ENCODE data around the gene CNNM2.

The CNNM2 gene

GRCh38 chr10:102916173-102916572 lies 1.9 kb upstream of the CNNM2 start:
- Histone ChIP-seq H3K27me3 (ENCODE audit: insufficient read depth, low read length) (no peaks in the 10 kb centered on the region), H3K9me2 (ENCODE audit: low read depth, low read length) (no peaks in the 10 kb centered on the region), H3K9me3 (ENCODE audit: low read length) (no peaks in the 10 kb centered on the region), H3K4me1 (ENCODE audit: insufficient read depth, low read length, severe bottlenecking) (peaks cover 32% of the 10 kb centered on the region), H3F3A (ENCODE audit: insufficient read depth, low read length) (no peaks in the 10 kb centered on the region), H3K4me3 (ENCODE audit: low read depth, low read length, poor library complexity, severe bottlenecking) (no peak overlapping the region), H3K4me2 (ENCODE audit: low read length) (no peak overlapping the region), H2AFZ (ENCODE audit: low read length) (no peak overlapping the region), H4K20me1 (ENCODE audit: insufficient read depth, low read length) (no peaks in the 10 kb centered on the region), H3K36me3 (ENCODE audit: insufficient read depth, low read length) (no peaks in the 10 kb centered on the region), H3K79me2 (ENCODE audit: insufficient read depth, low read length) (no peaks in the 10 kb centered on the region), H3K27ac (ENCODE audit: low read depth, low read length, poor library complexity, severe bottlenecking) (no peak overlapping the region), H3K9ac (ENCODE audit: low read length) (no peak overlapping the region)
- TF ChIP-seq EZH2 (IDR thresholded peaks at IDR 0.05; ENCODE audit: borderline replicate concordance, low read length) = no peak

- no peak overlapping the region for H2AFZ ChIP-seq (ENCODE audit: low read length)
Observed at GRCh38 chr10:102917314-102917961, 656 bp upstream of the CNNM2 start.

GRCh38 chr10:102918817-102919245 lies 737 bp downstream of the CNNM2 start:
- no peak for TF ChIP-seq EZH2 (IDR thresholded peaks at IDR 0.05; ENCODE audit: borderline replicate concordance, low read length)
- TF ChIP-seq CTCF (IDR thresholded peaks at IDR 0.05; ENCODE audit: low read length) = no peak
- Histone ChIP-seq H3K4me3 (ENCODE audit: low read depth, low read length, poor library complexity, severe bottlenecking) (peak overlapping the region; percentile 82), H3K79me2 (ENCODE audit: insufficient read depth, low read length) (no peaks in the 10 kb centered on the region), H3K27ac (ENCODE audit: low read depth, low read length, poor library complexity, severe bottlenecking) (peak overlapping the region; percentile 7), H4K20me1 (ENCODE audit: insufficient read depth, low read length) (no peaks in the 10 kb centered on the region), H3K9me3 (ENCODE audit: low read length) (no peaks in the 10 kb centered on the region), H3K27me3 (ENCODE audit: insufficient read depth, low read length) (no peaks in the 10 kb centered on the region), H2AFZ (ENCODE audit: low read length) (no peak overlapping the region), H3K4me1 (ENCODE audit: insufficient read depth, low read length, severe bottlenecking) (peaks cover 55% of the 10 kb centered on the region), H3K36me3 (ENCODE audit: insufficient read depth, low read length) (no peaks in the 10 kb centered on the region), H3K4me2 (ENCODE audit: low read length) (peak overlapping the region; percentile 85), H3K9ac (ENCODE audit: low read length) (peak overlapping the region; percentile 74), H3K9me2 (ENCODE audit: low read depth, low read length) (no peaks in the 10 kb centered on the region), H3F3A (ENCODE audit: insufficient read depth, low read length) (no peaks in the 10 kb centered on the region)

More at GRCh38 chr10:102917314-102917961, 656 bp upstream of the CNNM2 start:
- H3K36me3 ChIP-seq (ENCODE audit: insufficient read depth, low read length) = no peaks in the 10 kb centered on the region
- no peaks in the 10 kb centered on the region for H4K20me1 ChIP-seq (ENCODE audit: insufficient read depth, low read length)
- no peaks in the 10 kb centered on the region for H3K79me2 ChIP-seq (ENCODE audit: insufficient read depth, low read length)
- peaks cover 41% of the 10 kb centered on the region for H3K4me1 ChIP-seq (ENCODE audit: insufficient read depth, low read length, severe bottlenecking)
- H3K9ac ChIP-seq (ENCODE audit: low read length) = peak overlapping the region; percentile 23; the same call in 1 of the 2 replicates
- H3K4me2 ChIP-seq (ENCODE audit: low read length) = peak overlapping the region; percentile 72
- no peak for TF ChIP-seq EZH2 (IDR thresholded peaks at IDR 0.05; ENCODE audit: borderline replicate concordance, low read length)
- TF ChIP-seq CTCF (IDR thresholded peaks at IDR 0.05; ENCODE audit: low read length) = peak; percentile 81
- no peaks in the 10 kb centered on the region for H3K9me3 ChIP-seq (ENCODE audit: low read length)
- H3K27ac ChIP-seq (ENCODE audit: low read depth, low read length, poor library complexity, severe bottlenecking) = no peak overlapping the region
- no peaks in the 10 kb centered on the region for H3K27me3 ChIP-seq (ENCODE audit: insufficient read depth, low read length)
- no peaks in the 10 kb centered on the region for H3K9me2 ChIP-seq (ENCODE audit: low read depth, low read length)
- H3K4me3 ChIP-seq (ENCODE audit: low read depth, low read length, poor library complexity, severe bottlenecking) = peak overlapping the region; percentile 82
- no peaks in the 10 kb centered on the region for H3F3A ChIP-seq (ENCODE audit: insufficient read depth, low read length)
